ENCODE measurements around the gene EEF1A1.

Gene EEF1A1

GRCh38 chr6:73504160-73504559 is 16.7 kb downstream of the EEF1A1 start:
- no peaks in the 10 kb centered on the region for H3K4me1 ChIP-seq (ENCODE audit: low read length)
- no peaks in the 10 kb centered on the region for H3K9me3 ChIP-seq (ENCODE audit: insufficient read depth, low read length)
- H3K36me3 ChIP-seq (replicated peaks; ENCODE audit: low read depth, low read length) = peaks cover 39% of the 10 kb centered on the region
- H3K27ac ChIP-seq (ENCODE audit: low read length) = no peak overlapping the region
- H3K27me3 ChIP-seq (ENCODE audit: low read depth, low read length) = no peaks in the 10 kb centered on the region
- H3K79me2 ChIP-seq (ENCODE audit: low read length) = no peaks in the 10 kb centered on the region
- no peak overlapping the region for H3K4me3 ChIP-seq (ENCODE audit: low read length)
- TF ChIP-seq EZH2phosphoT487 (IDR thresholded peaks at IDR 0.05; ENCODE audit: low read depth) = no peak
- TF ChIP-seq, protein P1, sequence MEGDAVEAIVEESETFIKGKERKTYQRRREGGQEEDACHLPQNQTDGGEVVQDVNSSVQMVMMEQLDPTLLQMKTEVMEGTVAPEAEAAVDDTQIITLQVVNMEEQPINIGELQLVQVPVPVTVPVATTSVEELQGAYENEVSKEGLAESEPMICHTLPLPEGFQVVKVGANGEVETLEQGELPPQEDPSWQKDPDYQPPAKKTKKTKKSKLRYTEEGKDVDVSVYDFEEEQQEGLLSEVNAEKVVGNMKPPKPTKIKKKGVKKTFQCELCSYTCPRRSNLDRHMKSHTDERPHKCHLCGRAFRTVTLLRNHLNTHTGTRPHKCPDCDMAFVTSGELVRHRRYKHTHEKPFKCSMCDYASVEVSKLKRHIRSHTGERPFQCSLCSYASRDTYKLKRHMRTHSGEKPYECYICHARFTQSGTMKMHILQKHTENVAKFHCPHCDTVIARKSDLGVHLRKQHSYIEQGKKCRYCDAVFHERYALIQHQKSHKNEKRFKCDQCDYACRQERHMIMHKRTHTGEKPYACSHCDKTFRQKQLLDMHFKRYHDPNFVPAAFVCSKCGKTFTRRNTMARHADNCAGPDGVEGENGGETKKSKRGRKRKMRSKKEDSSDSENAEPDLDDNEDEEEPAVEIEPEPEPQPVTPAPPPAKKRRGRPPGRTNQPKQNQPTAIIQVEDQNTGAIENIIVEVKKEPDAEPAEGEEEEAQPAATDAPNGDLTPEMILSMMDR (IDR thresholded peaks at IDR 0.05; ENCODE audit: low read depth, low read length) = no peak
- no peak overlapping the region for H3K4me2 ChIP-seq (ENCODE audit: low read length)
- no peak overlapping the region for H2AFZ ChIP-seq (ENCODE audit: low read depth, low read length)
- H4K20me1 ChIP-seq (ENCODE audit: insufficient read depth, low read length) = no peaks in the 10 kb centered on the region
- no peak overlapping the region for H3K9ac ChIP-seq (ENCODE audit: low read length)

DNA sequence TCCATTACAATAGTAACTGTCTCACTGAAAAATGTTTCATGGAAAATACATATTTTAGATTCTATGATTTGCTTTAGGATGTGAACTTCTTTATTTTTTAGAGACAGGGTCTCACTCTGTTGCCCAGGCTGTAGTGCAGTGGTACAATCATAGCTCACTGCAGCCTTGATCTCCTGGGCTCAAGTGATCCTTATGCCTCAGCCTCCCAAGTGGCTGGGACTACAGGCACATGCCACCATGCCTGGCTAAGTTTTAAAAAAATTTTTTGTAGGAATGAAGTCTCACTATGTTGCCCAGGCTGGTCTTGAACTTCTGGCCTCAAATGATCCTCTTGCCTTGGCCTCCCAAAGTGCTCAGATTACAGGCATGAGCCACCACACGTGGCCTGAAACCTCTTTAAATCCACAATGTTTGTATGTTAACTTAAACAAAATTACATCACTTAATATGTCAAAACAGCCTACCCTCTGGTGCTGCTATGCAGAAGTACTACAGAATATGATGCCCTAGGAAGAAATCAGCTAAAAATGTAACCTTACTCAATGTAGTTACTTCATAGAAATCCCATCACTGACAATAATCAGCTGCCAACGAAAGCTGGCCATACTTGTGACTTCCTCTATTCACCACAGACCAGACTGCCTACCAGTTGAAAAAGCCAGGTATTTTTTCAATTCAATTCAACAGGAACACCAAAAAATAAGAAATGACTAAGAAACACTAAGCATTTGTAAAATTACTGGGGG is 17.6 kb downstream of the EEF1A1 start:
- peaks cover 45% of the 10 kb centered on the region for H3K36me3 ChIP-seq (replicated peaks; ENCODE audit: low read depth, low read length)
- H3K4me2 ChIP-seq (ENCODE audit: low read length) = no peak overlapping the region
- no peak overlapping the region for H3K27ac ChIP-seq (ENCODE audit: low read length)

GRCh38 chr6:73497915-73498314 is 22.9 kb downstream of the EEF1A1 start:
- no peak overlapping the region for H3K4me3 ChIP-seq (ENCODE audit: low read length)
- TF ChIP-seq EZH2phosphoT487 (IDR thresholded peaks at IDR 0.05; ENCODE audit: low read depth) = no peak
- TF ChIP-seq, protein P1 (IDR thresholded peaks at IDR 0.05; ENCODE audit: low read depth, low read length) = no peak
- no peak overlapping the region for H3K9ac ChIP-seq (ENCODE audit: low read length)
- no peaks in the 10 kb centered on the region for H3K4me1 ChIP-seq (ENCODE audit: low read length)
- H3K27ac ChIP-seq (ENCODE audit: low read length) = no peak overlapping the region
- H4K20me1 ChIP-seq (ENCODE audit: insufficient read depth, low read length) = no peaks in the 10 kb centered on the region
- H3K4me2 ChIP-seq (ENCODE audit: low read length) = no peak overlapping the region
- H3K9me3 ChIP-seq (ENCODE audit: insufficient read depth, low read length) = no peaks in the 10 kb centered on the region
- no peaks in the 10 kb centered on the region for H3K27me3 ChIP-seq (ENCODE audit: low read depth, low read length)
- H3K36me3 ChIP-seq (replicated peaks; ENCODE audit: low read depth, low read length) = peaks cover 41% of the 10 kb centered on the region
- H2AFZ ChIP-seq (ENCODE audit: low read depth, low read length) = no peak overlapping the region
- no peaks in the 10 kb centered on the region for H3K79me2 ChIP-seq (ENCODE audit: low read length)

More for the DNA sequence above, 17.6 kb downstream of the EEF1A1 start:
- H3K9me3 ChIP-seq (ENCODE audit: insufficient read depth, low read length) = no peaks in the 10 kb centered on the region
- H3K79me2 ChIP-seq (ENCODE audit: low read length) = no peaks in the 10 kb centered on the region
- no peak overlapping the region for H3K9ac ChIP-seq (ENCODE audit: low read length)
- no peaks in the 10 kb centered on the region for H3K27me3 ChIP-seq (ENCODE audit: low read depth, low read length)
- H2AFZ ChIP-seq (ENCODE audit: low read depth, low read length) = no peak overlapping the region
- TF ChIP-seq EZH2phosphoT487 (IDR thresholded peaks at IDR 0.05; ENCODE audit: low read depth) = no peak
- TF ChIP-seq, protein P1 (IDR thresholded peaks at IDR 0.05; ENCODE audit: low read depth, low read length) = no peak
- no peak overlapping the region for H3K4me3 ChIP-seq (ENCODE audit: low read length)
- H4K20me1 ChIP-seq (ENCODE audit: insufficient read depth, low read length) = no peaks in the 10 kb centered on the region
- H3K4me1 ChIP-seq (ENCODE audit: low read length) = no peaks in the 10 kb centered on the region

DNA sequence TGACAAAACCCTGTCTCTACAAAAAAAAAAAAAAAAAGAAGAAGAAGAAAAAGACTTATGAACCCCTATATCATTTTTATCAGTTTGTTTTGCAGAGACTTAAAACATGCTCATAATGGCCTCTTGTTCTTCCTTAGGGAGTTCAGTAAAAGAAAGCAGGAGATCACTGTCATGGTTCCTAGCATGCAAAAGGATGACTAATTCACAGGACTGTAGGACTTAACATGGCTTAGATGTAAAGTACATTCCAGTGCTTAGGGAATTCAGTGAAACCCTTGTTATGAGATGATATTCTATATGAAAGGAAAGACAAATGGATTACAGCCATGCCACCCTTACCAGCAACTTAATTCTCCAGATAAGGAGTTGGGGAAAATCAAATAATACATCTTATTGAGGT is 29.5 kb downstream of the EEF1A1 start:
- no peaks in the 10 kb centered on the region for H3K27me3 ChIP-seq (ENCODE audit: low read depth, low read length)
- H3K4me1 ChIP-seq (ENCODE audit: low read length) = no peaks in the 10 kb centered on the region
- no peak overlapping the region for H3K4me2 ChIP-seq (ENCODE audit: low read length)
- no peak overlapping the region for H3K4me3 ChIP-seq (ENCODE audit: low read length)
- H3K79me2 ChIP-seq (ENCODE audit: low read length) = no peaks in the 10 kb centered on the region
- no peak overlapping the region for H3K27ac ChIP-seq (ENCODE audit: low read length)
- TF ChIP-seq EZH2phosphoT487 (IDR thresholded peaks at IDR 0.05; ENCODE audit: low read depth) = no peak
- TF ChIP-seq, protein P1 (IDR thresholded peaks at IDR 0.05; ENCODE audit: low read depth, low read length) = no peak
- H4K20me1 ChIP-seq (ENCODE audit: insufficient read depth, low read length) = no peaks in the 10 kb centered on the region
- H3K9me3 ChIP-seq (ENCODE audit: insufficient read depth, low read length) = no peaks in the 10 kb centered on the region
- peaks cover 47% of the 10 kb centered on the region for H3K36me3 ChIP-seq (replicated peaks; ENCODE audit: low read depth, low read length)
- H3K9ac ChIP-seq (ENCODE audit: low read length) = no peak overlapping the region
- no peak overlapping the region for H2AFZ ChIP-seq (ENCODE audit: low read depth, low read length)

Data from OCI-LY3 (cell line).